Duodenal mucosa (tissue), 2 donors: ENCODE measurements around the gene SASH1.

Experiments used
- H3K27ac ChIP-seq: one replicate; pipeline ENCODE4 v1.7.0; 2013; ENCODE audit warnings: low read depth, low read length
- H3K27me3 ChIP-seq, 2 donors: one replicate each; pipeline ENCODE4 v1.7.0; 2013; ENCODE audit warnings: low read length in 2 of 2, control low read depth in 1 of 2; ENCODE audit not compliant: insufficient read depth in 2 of 2, control insufficient read depth in 1 of 2
- H3K36me3 ChIP-seq, 2 donors: one replicate each; pipeline ENCODE4 v1.7.0; 2013; ENCODE audit warnings: low read length in 2 of 2, control low read depth in 1 of 2; ENCODE audit not compliant: insufficient read depth in 2 of 2, control insufficient read depth in 1 of 2
- H3K4me1 ChIP-seq, 2 donors: one replicate each; pipeline ENCODE4 v1.7.0; 2013; ENCODE audit warnings: low read length in 2 of 2, control low read depth in 1 of 2; ENCODE audit not compliant: insufficient read depth in 2 of 2, control insufficient read depth in 1 of 2
- H3K4me3 ChIP-seq, 2 donors: one replicate each; pipeline ENCODE4 v1.7.0; 2013; ENCODE audit warnings: low read length in 2 of 2, low read depth in 1 of 2
- H3K9ac ChIP-seq, 2 donors: one replicate each; pipeline ENCODE4 v1.7.0; 2013; ENCODE audit warnings: low read length in 2 of 2, low read depth in 1 of 2
- H3K9me3 ChIP-seq, 2 donors: one replicate each; pipeline ENCODE4 v1.7.0; 2013; ENCODE audit warnings: low read length in 2 of 2, control low read depth in 1 of 2; ENCODE audit not compliant: control insufficient read depth in 1 of 2

The SASH1 gene

DNA sequence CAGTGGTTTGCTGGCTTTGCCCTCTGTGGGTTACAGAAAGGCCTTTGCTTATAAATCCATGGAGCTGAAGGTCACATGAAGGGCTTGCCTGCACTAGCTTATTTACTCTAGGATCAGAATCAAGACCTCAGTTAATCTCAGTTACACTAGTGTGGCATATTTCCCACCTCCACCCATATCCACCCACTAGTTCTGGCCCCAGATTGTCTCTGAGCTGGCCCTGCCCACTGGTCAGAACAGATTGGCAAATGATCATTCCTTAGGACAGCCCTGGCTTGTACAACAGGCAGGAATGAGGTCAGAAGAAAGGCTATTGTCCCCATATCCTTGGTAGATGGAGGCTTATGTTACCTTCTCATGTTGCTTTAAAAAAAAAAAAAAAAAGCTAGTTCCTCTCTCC is 33.3 kb upstream of the SASH1 start:
- no peak overlapping the region for H3K4me3 ChIP-seq
- no peak overlapping the region for H3K27ac ChIP-seq
- no peaks in the 10 kb centered on the region for H3K4me1 ChIP-seq
- H3K9ac ChIP-seq = no peak overlapping the region
- no peaks in the 10 kb centered on the region for H3K27me3 ChIP-seq
- no peaks in the 10 kb centered on the region for H3K36me3 ChIP-seq
- no peaks in the 10 kb centered on the region for H3K9me3 ChIP-seq

DNA sequence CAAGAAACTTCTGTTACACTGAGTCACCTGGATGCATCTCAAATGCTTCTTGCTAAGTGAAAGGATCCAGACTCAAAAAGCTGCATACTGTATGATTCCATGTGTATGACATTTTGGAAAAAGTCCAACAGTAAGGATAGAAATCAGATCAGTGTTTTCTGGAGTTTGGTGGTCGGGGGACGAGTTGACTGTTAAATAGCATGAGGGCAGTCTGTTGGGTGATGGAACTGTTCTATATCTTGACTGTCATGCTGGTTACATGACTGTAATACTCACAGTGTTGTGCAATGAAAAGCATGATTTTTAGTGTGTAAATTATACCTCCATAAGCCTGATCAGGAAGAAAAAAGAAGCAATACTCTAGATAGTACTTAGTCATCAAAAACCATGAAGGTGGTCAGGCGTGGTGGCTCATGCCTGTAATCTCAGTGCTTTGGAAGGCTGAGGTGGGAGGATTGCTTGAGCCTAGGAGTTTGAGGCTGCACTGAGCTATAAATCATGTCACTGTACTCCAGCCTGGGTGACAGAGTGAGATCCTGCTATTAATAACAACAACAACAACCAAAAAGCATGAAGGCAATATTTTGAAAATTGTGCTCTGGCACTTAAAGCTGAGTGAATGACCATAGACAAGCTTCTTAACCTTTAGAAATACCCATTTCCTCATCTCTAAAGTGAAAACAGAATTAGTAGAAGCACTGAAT is 30.5 kb upstream of the SASH1 start:
- H3K9me3 ChIP-seq = no peaks in the 10 kb centered on the region
- no peaks in the 10 kb centered on the region for H3K4me1 ChIP-seq
- H3K27ac ChIP-seq = no peak overlapping the region
- H3K36me3 ChIP-seq = no peaks in the 10 kb centered on the region
- H3K4me3 ChIP-seq = no peak overlapping the region
- H3K27me3 ChIP-seq = no peaks in the 10 kb centered on the region
- H3K9ac ChIP-seq = no peak overlapping the region

DNA sequence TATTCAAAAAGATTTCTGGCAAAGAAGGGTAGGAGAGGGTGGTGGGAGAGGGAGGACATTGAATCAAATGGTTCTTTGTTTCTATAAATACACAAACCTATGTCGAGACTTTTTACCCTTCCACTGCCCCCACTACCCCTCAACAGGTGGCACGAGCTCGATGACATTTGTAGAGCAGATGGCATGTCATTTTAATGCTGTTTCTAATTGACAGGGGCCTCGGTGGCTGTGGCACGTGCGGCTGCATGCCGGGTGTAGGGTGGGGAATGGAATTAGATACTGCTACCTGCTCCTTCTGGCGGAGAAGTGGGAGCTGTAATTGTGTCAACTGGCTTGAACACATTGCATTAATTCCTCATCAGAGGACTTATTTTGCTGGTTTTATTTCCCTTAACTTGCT is 29.1 kb upstream of the SASH1 start:
- Histone ChIP-seq H3K4me1 (no peaks in the 10 kb centered on the region), H3K9ac (no peak overlapping the region), H3K4me3 (no peak overlapping the region), H3K27ac (no peak overlapping the region), H3K36me3 (no peaks in the 10 kb centered on the region), H3K9me3 (no peaks in the 10 kb centered on the region), H3K27me3 (no peaks in the 10 kb centered on the region)

DNA sequence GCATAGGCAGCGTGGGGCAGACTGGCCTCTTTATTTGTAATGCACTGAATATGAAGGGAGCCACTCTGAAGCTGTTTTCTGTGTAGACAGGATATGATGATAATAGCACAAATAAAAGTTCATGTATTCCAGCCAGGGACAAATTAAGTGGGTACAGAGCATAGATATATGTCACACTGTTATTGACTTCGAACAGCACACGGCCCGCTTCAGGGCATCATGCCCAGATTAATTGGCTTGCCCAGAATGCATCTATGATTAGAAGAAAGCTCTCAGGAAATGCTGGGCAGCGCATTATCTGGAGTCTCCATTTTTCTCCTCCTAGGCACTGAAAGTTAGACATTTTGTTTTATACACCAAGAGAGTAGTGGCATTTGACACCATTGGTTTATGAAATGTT is 26.3 kb upstream of the SASH1 start:
- no peak overlapping the region for H3K4me3 ChIP-seq
- no peak overlapping the region for H3K9ac ChIP-seq
- H3K36me3 ChIP-seq = no peaks in the 10 kb centered on the region
- no peaks in the 10 kb centered on the region for H3K9me3 ChIP-seq
- no peaks in the 10 kb centered on the region for H3K4me1 ChIP-seq
- H3K27me3 ChIP-seq = no peaks in the 10 kb centered on the region
- H3K27ac ChIP-seq = no peak overlapping the region

DNA sequence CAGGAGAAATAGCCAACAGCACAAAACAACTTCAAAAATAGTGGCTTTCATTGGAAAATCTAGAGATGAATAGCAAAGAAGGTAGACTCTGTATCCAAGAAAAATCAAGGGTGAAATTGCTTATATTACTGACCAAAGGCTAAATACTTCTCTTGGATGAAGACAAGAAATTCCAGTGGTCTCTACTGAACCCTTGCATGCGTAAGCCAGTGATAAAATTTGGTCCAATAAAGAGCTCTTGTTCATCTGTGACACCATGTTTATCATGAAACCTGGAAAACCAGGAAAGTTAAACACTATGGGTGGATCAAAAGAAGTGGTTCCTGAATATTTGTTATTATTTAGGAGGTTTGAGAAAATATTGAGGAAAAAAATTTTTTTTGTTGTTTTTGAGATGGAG is 25.6 kb upstream of the SASH1 start:
- H3K4me1 ChIP-seq = no peaks in the 10 kb centered on the region
- no peaks in the 10 kb centered on the region for H3K36me3 ChIP-seq
- no peak overlapping the region for H3K9ac ChIP-seq
- no peak overlapping the region for H3K4me3 ChIP-seq
- no peaks in the 10 kb centered on the region for H3K27me3 ChIP-seq
- no peaks in the 10 kb centered on the region for H3K9me3 ChIP-seq
- H3K27ac ChIP-seq = no peak overlapping the region

DNA sequence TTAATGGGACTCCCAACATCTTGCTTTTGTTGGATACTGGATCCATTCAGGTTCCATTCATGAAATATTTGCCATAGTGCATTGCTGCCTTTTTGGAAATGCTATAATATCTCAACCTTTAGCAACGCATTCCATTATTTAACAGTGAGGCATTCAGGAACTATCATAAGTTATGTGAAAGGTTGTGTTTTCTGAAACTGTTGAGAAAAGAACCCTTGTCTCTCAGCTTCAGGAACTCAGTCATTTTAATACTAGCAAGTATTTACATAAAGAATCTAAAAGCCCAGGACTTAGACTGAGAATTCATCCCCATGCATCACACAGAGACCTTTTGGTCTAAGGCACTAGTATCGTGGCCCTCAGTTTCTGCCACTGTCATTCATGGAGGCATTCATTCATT is 24.9 kb upstream of the SASH1 start:
- H3K4me1 ChIP-seq = no peaks in the 10 kb centered on the region
- H3K27ac ChIP-seq = no peak overlapping the region
- H3K9ac ChIP-seq = no peak overlapping the region
- H3K27me3 ChIP-seq = no peaks in the 10 kb centered on the region
- no peak overlapping the region for H3K4me3 ChIP-seq
- no peaks in the 10 kb centered on the region for H3K9me3 ChIP-seq
- no peaks in the 10 kb centered on the region for H3K36me3 ChIP-seq

DNA sequence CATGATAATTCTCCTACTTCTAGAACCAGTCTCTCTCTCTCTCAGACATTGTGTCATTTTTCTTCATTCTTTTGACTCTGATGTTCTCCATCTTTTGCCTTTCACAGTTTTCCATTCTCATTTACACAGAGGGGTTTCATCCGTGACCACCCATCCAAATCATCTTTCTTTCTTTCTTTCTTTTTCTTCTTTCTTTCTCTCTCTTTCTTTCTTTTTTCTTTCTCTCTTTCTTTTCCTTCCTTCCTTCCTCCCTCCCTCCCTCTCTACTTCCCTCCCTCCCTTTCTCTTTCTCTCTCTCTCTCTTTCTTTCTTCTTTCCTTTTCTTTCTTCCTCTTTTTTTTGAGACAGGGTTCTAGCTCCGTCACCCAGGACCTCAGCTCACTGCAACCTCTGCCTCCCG is 19.9 kb upstream of the SASH1 start:
- H3K9ac ChIP-seq = no peak overlapping the region
- no peaks in the 10 kb centered on the region for H3K4me1 ChIP-seq
- no peak overlapping the region for H3K27ac ChIP-seq
- no peaks in the 10 kb centered on the region for H3K36me3 ChIP-seq
- H3K4me3 ChIP-seq = no peak overlapping the region
- H3K9me3 ChIP-seq = no peaks in the 10 kb centered on the region
- no peaks in the 10 kb centered on the region for H3K27me3 ChIP-seq

DNA sequence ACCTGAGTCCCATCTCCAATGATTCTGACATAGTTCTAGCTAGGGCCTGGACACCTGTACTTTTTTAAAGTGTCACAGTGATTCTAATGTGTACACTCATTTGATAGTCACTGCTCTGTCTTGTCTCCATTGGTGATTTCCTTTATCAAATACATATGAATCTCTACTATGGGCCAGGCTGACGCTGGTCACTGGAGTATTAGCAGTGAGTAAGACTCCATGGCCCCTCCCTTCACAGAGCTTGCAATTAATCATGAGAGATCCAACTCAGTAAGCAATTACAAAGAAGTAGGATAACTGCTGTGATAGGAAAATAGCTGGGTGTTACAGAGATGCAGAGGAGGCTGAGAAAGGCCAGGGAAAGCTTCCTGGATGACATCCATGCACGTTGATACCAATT is 19.3 kb upstream of the SASH1 start:
- no peak overlapping the region for H3K27ac ChIP-seq
- H3K36me3 ChIP-seq = no peaks in the 10 kb centered on the region
- H3K27me3 ChIP-seq = no peaks in the 10 kb centered on the region
- no peaks in the 10 kb centered on the region for H3K9me3 ChIP-seq
- H3K9ac ChIP-seq = no peak overlapping the region
- H3K4me1 ChIP-seq = no peaks in the 10 kb centered on the region
- no peak overlapping the region for H3K4me3 ChIP-seq

DNA sequence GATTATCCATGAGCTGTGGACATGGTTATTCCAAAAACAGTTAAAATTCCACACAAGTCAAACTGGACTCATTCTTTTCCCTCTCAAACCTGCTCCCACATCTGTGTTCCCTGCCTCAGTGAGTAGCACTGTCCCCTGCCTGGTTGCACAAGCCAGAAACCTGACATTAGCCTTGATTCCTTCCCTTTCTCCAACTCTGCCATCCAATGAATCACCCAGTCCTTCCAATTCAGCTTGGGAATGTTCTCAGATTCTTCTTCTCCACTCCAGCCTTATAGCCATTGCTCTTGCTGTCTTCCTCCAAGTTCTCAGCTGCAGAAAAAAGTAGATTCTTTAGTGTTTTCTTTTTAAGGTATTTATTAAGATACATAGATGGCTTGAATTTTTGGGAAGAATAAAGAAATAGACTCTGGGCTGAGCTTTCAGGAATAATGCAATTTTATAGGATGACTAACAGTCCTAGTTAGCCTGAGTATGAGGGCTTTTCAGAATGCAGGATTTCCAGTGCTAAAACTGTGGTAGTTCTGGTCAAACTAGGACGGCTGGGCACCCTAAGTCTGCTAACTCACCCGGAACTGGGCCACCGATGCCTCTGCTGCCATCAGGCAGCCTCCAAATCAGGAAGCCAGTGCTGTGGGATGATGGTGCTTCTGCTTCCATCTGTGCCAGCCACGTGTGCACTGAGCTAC is 18.2 kb upstream of the SASH1 start:
- Histone ChIP-seq H3K27ac (no peak overlapping the region), H3K27me3 (no peaks in the 10 kb centered on the region), H3K36me3 (no peaks in the 10 kb centered on the region), H3K9me3 (no peaks in the 10 kb centered on the region), H3K4me1 (no peaks in the 10 kb centered on the region), H3K4me3 (no peak overlapping the region), H3K9ac (no peak overlapping the region)

DNA sequence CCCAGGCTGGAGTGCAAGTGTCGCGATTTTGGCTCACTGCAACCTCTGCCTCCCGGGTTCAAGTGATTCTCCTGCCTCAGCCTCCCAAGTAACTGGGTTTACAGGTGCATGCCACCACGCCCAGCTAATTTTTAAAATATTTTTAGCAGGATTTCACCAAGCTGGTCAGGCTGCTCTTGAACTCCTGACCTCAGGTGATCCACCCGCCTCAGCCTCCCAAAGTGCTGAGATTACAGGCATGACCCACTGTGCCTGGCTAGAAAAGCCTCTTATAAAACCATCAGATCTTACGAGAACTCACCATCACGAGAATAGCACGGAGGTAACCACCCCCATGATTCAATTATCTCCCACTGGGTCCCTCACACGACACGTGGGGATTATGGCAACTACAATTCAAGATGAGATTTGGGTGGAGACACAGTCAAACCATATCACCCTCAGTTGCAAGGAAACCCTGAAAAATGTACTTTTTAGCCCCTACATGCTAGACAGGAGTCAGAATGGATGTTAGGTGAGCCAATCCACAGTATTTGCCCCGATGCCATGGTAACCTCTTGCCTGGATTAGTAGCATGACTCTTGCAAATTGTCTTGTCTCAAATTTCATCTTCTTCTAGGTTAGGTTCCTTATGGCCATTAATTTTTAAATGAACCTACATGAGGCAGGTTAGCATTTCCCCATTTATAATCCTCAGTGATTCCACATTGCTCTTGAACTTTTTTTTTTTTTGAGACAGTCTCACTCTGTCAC is 17.1 kb upstream of the SASH1 start:
- no peak overlapping the region for H3K27ac ChIP-seq

More for the DNA sequence above, 17.1 kb upstream of the SASH1 start:
- Histone ChIP-seq H3K4me3 (no peak overlapping the region), H3K9ac (no peak overlapping the region), H3K27me3 (no peaks in the 10 kb centered on the region), H3K36me3 (no peaks in the 10 kb centered on the region), H3K4me1 (no peaks in the 10 kb centered on the region), H3K9me3 (no peaks in the 10 kb centered on the region)
